ENCODE data around the gene DENND2C. TPM values are rescaled to one million over a fixed set of nuclear protein-coding genes. Genes with fewer than 3 reads are reported as not detected.

DENND2C gene
- total RNA-seq, 1 experiment from 2014 or later: 1.3 TPM

DNA sequence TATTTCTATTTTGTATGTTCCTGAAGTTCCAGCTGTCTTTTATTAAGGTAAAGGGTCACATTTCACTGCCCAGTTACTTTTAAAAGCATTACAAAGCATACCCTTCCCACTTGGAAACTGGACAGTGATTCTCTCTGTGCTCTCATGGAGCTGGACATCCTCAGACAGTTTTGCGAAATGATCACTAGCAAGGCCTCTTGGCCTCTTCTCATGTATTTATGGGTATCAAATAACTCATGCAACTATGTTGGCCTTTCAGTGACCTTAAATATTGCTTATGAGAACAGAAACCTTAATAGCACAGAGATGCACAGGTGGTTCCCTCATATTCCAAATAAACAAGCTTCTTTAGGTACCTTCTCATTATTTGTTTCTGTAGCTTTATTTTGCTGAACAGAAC lies 33.4 kb upstream of the DENND2C start:
- Mint-ChIP-seq H3K4me3 (ENCODE audit: low read depth, unreplicated experiment) (no peak overlapping the region), H3K4me1 (ENCODE audit: low read depth, unreplicated experiment) (no peaks in the 10 kb centered on the region), H3K9me3 (ENCODE audit: low read depth, unreplicated experiment) (no peaks in the 10 kb centered on the region), H3K27me3 (ENCODE audit: unreplicated experiment) (no peaks in the 10 kb centered on the region), H3K36me3 (ENCODE audit: insufficient read depth, unreplicated experiment) (peaks cover 6% of the 10 kb centered on the region), H3K27ac (ENCODE audit: unreplicated experiment) (no peak overlapping the region)
- TF ChIP-seq, protein P1, sequence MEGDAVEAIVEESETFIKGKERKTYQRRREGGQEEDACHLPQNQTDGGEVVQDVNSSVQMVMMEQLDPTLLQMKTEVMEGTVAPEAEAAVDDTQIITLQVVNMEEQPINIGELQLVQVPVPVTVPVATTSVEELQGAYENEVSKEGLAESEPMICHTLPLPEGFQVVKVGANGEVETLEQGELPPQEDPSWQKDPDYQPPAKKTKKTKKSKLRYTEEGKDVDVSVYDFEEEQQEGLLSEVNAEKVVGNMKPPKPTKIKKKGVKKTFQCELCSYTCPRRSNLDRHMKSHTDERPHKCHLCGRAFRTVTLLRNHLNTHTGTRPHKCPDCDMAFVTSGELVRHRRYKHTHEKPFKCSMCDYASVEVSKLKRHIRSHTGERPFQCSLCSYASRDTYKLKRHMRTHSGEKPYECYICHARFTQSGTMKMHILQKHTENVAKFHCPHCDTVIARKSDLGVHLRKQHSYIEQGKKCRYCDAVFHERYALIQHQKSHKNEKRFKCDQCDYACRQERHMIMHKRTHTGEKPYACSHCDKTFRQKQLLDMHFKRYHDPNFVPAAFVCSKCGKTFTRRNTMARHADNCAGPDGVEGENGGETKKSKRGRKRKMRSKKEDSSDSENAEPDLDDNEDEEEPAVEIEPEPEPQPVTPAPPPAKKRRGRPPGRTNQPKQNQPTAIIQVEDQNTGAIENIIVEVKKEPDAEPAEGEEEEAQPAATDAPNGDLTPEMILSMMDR (IDR thresholded peaks at IDR 0.05; ENCODE audit: unreplicated experiment): no peak
- no TSS peak for BruUV-seq (replicated peaks)
- intact Hi-C loops (cut with micrococcal nuclease; ENCODE audit: unreplicated experiment): no loop called here
- DNase-seq: no peak
- CTCF ChIA-PET: interaction anchor here (1.3 kb wide), 1 partner anchor 33 kb away, joined by 3 read pairs; the partner anchor contains the start of gene DENND2C

DNA sequence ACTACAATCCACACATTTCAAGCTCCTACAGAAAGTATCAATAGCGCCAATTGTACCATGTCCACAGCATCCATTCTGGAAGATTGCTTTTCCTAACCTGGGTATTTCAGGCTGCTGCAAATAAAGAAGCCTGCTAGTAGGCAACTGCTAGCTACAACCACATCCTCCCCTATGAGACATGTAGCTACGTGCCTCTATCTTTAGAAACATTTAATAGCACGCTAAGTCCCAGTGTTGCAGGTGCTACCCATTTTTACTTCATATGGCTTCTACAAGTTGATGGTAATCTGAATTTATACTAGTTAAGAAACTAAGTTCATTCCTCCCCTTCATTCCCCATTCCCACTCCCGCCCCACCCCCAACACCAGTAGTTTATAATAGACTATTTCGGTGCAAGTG lies 32.9 kb upstream of the DENND2C start:
- TF ChIP-seq, protein P1 (IDR thresholded peaks at IDR 0.05; ENCODE audit: unreplicated experiment): no peak
- no peak overlapping the region for H3K4me3 Mint-ChIP-seq (ENCODE audit: low read depth, unreplicated experiment)
- DNase-seq: no peak
- no peak overlapping the region for H3K27ac Mint-ChIP-seq (ENCODE audit: unreplicated experiment)
- BruUV-seq (replicated peaks): no TSS peak
- H3K9me3 Mint-ChIP-seq (ENCODE audit: low read depth, unreplicated experiment): no peaks in the 10 kb centered on the region
- H3K36me3 Mint-ChIP-seq (ENCODE audit: insufficient read depth, unreplicated experiment): peaks cover 3% of the 10 kb centered on the region
- no peaks in the 10 kb centered on the region for H3K4me1 Mint-ChIP-seq (ENCODE audit: low read depth, unreplicated experiment)
- intact Hi-C loops (cut with micrococcal nuclease; ENCODE audit: unreplicated experiment): no loop called here
- CTCF ChIA-PET: no interaction called here
- no peaks in the 10 kb centered on the region for H3K27me3 Mint-ChIP-seq (ENCODE audit: unreplicated experiment)

DNA sequence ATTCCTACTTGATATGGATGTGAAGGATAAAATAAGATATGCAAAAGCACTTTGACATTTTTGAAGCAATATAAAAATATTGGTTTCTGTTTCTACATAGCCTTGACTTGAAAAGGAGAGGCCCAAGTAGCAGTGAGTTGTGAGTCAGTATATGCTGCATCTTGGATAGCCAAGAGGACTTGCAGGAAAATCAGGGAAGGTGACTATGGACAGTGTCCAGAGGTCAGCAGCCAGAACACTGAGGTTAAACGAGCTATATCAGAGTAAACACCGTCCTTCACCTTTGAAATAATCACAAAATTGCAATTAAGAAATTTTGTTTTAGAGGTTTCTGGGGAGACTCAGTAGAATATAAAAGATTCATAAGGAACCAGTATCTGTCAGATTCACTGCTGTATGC lies 32.1 kb upstream of the DENND2C start:
- intact Hi-C loops (cut with micrococcal nuclease; ENCODE audit: unreplicated experiment): no loop called here
- no peak overlapping the region for H3K27ac Mint-ChIP-seq (ENCODE audit: unreplicated experiment)
- CTCF ChIA-PET: no interaction called here
- no peak overlapping the region for H3K4me3 Mint-ChIP-seq (ENCODE audit: low read depth, unreplicated experiment)
- H3K27me3 Mint-ChIP-seq (ENCODE audit: unreplicated experiment): no peaks in the 10 kb centered on the region
- TF ChIP-seq, protein P1 (IDR thresholded peaks at IDR 0.05; ENCODE audit: unreplicated experiment): no peak
- H3K36me3 Mint-ChIP-seq (ENCODE audit: insufficient read depth, unreplicated experiment): no peaks in the 10 kb centered on the region
- no peaks in the 10 kb centered on the region for H3K9me3 Mint-ChIP-seq (ENCODE audit: low read depth, unreplicated experiment)
- H3K4me1 Mint-ChIP-seq (ENCODE audit: low read depth, unreplicated experiment): no peaks in the 10 kb centered on the region
- no TSS peak for BruUV-seq (replicated peaks)
- DNase-seq: no peak

DNA sequence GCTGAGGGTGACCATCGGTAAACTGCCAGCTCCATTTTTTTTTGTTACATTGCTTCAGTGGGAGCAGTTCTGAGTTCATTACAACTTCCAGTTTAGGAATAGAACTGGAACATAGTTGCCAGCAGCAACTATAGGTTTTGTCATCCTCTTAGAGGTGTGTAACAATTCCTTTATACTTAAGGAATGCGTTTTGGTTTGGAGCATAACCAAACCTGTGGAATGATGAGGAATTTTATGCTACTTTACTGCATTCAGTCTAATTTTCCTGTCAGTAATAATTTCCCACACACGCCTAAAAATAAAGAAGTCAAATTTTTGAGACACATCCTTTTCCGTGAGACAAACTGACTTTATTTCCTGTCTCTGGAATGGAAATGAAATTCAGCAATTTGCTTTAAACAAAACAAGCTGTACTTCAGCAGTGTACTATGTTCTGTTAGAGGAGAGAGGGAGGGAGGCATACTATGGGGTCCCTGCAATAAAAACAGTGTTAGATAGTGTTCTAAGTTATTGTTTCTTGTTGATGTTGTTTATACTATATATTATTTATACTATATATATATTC lies 30.3 kb upstream of the DENND2C start:
- intact Hi-C loops (cut with micrococcal nuclease; ENCODE audit: unreplicated experiment): no loop called here
- DNase-seq: no peak
- TF ChIP-seq, protein P1 (IDR thresholded peaks at IDR 0.05; ENCODE audit: unreplicated experiment): no peak
- no peaks in the 10 kb centered on the region for H3K4me1 Mint-ChIP-seq (ENCODE audit: low read depth, unreplicated experiment)
- H3K36me3 Mint-ChIP-seq (ENCODE audit: insufficient read depth, unreplicated experiment): no peaks in the 10 kb centered on the region
- no peak overlapping the region for H3K27ac Mint-ChIP-seq (ENCODE audit: unreplicated experiment)
- BruUV-seq (replicated peaks): no TSS peak
- H3K27me3 Mint-ChIP-seq (ENCODE audit: unreplicated experiment): no peaks in the 10 kb centered on the region
- no peaks in the 10 kb centered on the region for H3K9me3 Mint-ChIP-seq (ENCODE audit: low read depth, unreplicated experiment)
- H3K4me3 Mint-ChIP-seq (ENCODE audit: low read depth, unreplicated experiment): no peak overlapping the region
- CTCF ChIA-PET: no interaction called here

Measured in Calu3 (cell line).